22Rv1 (cell line): Measurements from ENCODE around the gene DENND1A.

Experiments used
- CTCF ChIP-seq: fragments of 450-650 bp; IDR thresholded peaks from 2 replicates; pipeline ENCODE4 v1.5.1; 2017; ENCODE audit warnings: mild to moderate bottlenecking
- ZFX ChIP-seq: fragments of 450-650 bp; IDR thresholded peaks from 2 replicates; pipeline ENCODE4 v1.6.1; 2017; ENCODE audit warnings: antibody characterized with exemption, borderline replicate concordance

- TF ChIP-seq CTCF, result no peak
- no peak for TF ChIP-seq ZFX
Observed at GRCh38 chr9:123354806-123355508, 575.0 kb downstream of the DENND1A start.
